Upper lobe of left lung (tissue), 4 donors: ENCODE data around the gene PRDM13.

Experiments used
- CTCF ChIP-seq, 6 experiments: fragments of 450-650 bp in 4 of 6; fragments of 200-600 bp in 2 of 6; sonication (generic) in 2 of 6; IDR thresholded peaks; one replicate each; pipeline ENCODE4 v1.5.1; 2016 to 2019; ENCODE audit warnings: antibody characterized with exemption in 6 of 6
- POLR2A ChIP-seq, 4 donors: fragments of 450-650 bp; IDR thresholded peaks; one replicate each; pipeline ENCODE4 v1.5.1; 2016 to 2017; ENCODE audit warnings: antibody characterized with exemption in 4 of 4, mild to moderate bottlenecking in 2 of 4

GRCh38 chr6:99614430-99615186, 8.0 kb downstream of the PRDM13 start:
- TF ChIP-seq CTCF (IDR thresholded peaks at IDR 0.05) (no peak), POLR2A (IDR thresholded peaks at IDR 0.05) (no peak)
